ENCODE measurements around the gene CLIP3. TPM values are rescaled to one million over a fixed set of nuclear protein-coding genes. Genes with fewer than 3 reads are reported as not detected.
A peak's percentile ranks its signal among the peaks of the same experiment; 100 is the strongest.

CLIP3 gene
- total and polyA plus RNA-seq, 2 of the 13 experiments (the other 11 are each of a cell fraction or from before 2014, with no cell fraction given), result 0.15 to 1.2 TPM

- TF ChIP-seq KMT2B (CRISPR knock-in tag; IDR thresholded peaks at IDR 0.05) (0 out of 2 replicates have a peak, but pooled peaks have one; percentile 49), NR2F1 (CRISPR knock-in tag; IDR thresholded peaks at IDR 0.05) (no peak), TSC22D2 (CRISPR knock-in tag; IDR thresholded peaks at IDR 0.05; ENCODE audit: borderline replicate concordance) (peak; percentile 76; the same call in 1 of the 2 replicates), STAT6 (CRISPR knock-in tag; IDR thresholded peaks at IDR 0.05; ENCODE audit: borderline replicate concordance) (no peak), PLRG1 (conservative IDR thresholded peaks at IDR 0.05) (no peak), ZNF180 (CRISPR knock-in tag; IDR thresholded peaks at IDR 0.05; ENCODE audit: borderline replicate concordance, low read depth) (no peak), PRPF4 (IDR thresholded peaks at IDR 0.05; ENCODE audit: low read depth, low read length, poor library complexity, severe bottlenecking) (peak; percentile 17), NR0B2 (CRISPR knock-in tag; IDR thresholded peaks at IDR 0.05) (no peak), ZKSCAN8 (CRISPR knock-in tag; IDR thresholded peaks at IDR 0.05; ENCODE audit: borderline replicate concordance) (no peak), SETDB1 (CRISPR knock-in tag; IDR thresholded peaks at IDR 0.05; ENCODE audit: borderline replicate concordance) (no peak), TAF1 (CRISPR knock-in tag; IDR thresholded peaks at IDR 0.05) (peak; percentile 62), NONO (IDR thresholded peaks at IDR 0.05) (no peak), NONO (CRISPR knock-in tag; conservative IDR thresholded peaks at IDR 0.05) (no peak), PCBP2 (optimal IDR thresholded peaks at IDR 0.05; ENCODE audit: low read depth, low read length, poor library complexity, severe bottlenecking) (peak; percentile 55), ZBTB14 (CRISPR knock-in tag; IDR thresholded peaks at IDR 0.05) (no peak), ZNF501 (CRISPR knock-in tag; IDR thresholded peaks at IDR 0.05) (peak; percentile 85), ZFAT (CRISPR knock-in tag; conservative IDR thresholded peaks at IDR 0.05) (no peak), IKZF1 (IDR thresholded peaks at IDR 0.05) (no peak), DNMT3B (CRISPR knock-in tag; conservative IDR thresholded peaks at IDR 0.05) (no peak), ZNF101 (CRISPR knock-in tag; IDR thresholded peaks at IDR 0.05; ENCODE audit: borderline replicate concordance, low read depth) (no peak), ZNF749 (CRISPR knock-in tag; IDR thresholded peaks at IDR 0.05; ENCODE audit: borderline replicate concordance) (no peak)
- TF ChIP-seq, protein P1, sequence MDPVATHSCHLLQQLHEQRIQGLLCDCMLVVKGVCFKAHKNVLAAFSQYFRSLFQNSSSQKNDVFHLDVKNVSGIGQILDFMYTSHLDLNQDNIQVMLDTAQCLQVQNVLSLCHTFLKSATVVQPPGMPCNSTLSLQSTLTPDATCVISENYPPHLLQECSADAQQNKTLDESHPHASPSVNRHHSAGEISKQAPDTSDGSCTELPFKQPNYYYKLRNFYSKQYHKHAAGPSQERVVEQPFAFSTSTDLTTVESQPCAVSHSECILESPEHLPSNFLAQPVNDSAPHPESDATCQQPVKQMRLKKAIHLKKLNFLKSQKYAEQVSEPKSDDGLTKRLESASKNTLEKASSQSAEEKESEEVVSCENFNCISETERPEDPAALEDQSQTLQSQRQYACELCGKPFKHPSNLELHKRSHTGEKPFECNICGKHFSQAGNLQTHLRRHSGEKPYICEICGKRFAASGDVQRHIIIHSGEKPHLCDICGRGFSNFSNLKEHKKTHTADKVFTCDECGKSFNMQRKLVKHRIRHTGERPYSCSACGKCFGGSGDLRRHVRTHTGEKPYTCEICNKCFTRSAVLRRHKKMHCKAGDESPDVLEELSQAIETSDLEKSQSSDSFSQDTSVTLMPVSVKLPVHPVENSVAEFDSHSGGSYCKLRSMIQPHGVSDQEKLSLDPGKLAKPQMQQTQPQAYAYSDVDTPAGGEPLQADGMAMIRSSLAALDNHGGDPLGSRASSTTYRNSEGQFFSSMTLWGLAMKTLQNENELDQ (CRISPR knock-in tag; IDR thresholded peaks at IDR 0.05; ENCODE audit: borderline replicate concordance), result no peak
Observed at GRCh38 chr19:36014012-36014924, 18.4 kb downstream of the CLIP3 start, which contains the start of gene ALKBH6 (continued).

Measured in HepG2 (cell line).